ENCODE measurements around the gene DLG4. TPM values are rescaled to one million over a fixed set of nuclear protein-coding genes. Genes with fewer than 3 reads are reported as not detected.

The DLG4 gene
- total RNA-seq, 1 experiment from 2014 or later = 3.6 TPM

DNA sequence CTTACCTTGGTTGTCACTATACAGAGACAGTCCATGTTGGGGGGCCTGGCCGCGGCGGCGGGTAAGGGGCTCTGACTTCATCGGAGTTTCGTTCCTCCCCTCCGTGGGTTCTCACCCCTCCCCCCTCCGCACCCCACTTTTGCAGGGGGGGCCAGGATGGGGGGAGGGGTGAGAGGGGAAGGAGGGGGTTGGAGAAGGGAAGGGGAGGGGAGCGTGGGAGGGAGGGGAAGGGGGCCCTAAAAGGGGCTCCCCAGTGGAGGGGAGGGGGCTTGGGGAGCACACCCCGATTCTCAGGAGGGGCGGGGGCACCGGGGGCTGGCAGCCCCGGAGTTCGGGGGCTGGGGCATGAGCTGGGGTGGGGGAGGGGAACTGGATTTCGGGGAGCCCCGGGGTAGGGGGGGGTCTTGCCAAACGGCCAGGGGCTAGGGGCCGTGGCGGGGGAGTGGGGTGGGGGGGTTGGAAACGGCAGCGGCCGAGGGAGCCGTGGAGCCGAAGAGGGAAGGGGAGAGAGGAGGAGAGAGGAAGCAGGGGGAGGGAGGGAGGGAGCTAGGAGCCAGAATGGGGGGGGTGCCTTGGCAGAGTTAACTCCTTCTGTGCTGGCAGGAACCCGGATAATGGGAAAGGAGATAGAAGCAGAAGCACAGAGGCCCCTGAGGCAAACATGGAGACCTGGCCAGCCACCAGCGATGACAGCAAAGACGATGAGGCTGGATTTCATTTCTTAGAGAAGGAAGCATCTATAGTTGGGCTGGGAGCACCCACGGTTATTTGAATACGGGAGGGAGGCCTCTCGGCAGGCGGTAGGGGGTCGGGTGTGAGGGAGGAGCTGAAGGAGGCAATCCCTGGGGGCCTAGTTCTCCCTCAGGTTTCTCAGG lies 2.3 kb downstream of the DLG4 start:
- no peak for DNase-seq (ENCODE audit: extremely low read depth, low read depth)

GRCh38 chr17:7216242-7217112 lies 3.2 kb downstream of the DLG4 start:
- no peak for DNase-seq (ENCODE audit: extremely low read depth, low read depth)

DNA sequence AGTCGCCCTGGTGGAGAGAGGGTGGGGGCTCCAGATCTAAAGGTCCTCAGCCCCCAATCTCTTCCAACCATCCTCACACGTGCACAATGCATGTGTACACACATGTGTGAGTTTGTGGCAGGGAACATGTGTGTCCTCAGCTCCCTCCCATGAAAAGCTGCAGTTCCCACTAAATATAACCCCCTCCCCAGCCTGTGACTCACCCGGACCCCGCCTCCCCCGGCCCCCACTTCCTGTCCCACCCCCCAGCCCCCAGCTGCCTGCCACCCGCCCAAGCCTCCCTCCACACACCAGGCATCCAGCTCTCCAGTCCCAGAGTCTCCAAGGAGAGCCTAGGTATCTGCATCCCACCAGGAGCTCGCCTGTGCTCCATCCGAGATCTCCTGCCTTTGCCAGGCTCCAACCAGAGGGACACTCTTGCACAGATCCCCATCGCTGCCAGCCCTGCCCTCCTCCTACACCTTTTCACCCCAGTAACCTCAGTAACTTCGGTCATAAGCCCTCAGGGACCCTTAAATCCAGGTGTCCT lies 3.9 kb downstream of the DLG4 start:
- DNase-seq (ENCODE audit: extremely low read depth, low read depth) = no peak

DNA sequence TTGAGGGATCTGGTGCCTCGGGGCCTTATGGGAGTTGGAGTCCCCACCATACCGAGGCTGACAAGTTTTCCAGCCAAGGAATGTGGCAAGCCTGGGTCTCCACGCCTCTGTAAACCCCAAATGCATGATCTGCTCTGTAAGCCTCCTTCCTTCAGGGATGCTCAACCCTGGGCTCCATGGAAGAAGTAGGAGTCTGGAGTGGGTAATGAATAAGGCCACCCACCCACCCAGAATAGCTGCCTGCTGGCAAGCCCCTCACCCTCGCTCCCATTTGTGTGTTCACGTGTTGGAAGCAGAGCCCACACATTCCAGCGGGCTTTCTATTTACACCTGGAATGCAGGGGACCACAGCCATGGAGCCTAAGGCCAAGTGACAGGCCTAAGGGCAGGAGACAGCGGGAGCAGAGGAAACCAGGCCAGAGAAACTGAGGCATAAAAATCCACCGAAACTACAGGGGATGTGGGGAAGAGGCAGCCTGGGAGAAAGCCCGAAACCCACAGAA lies 4.4 kb downstream of the DLG4 start:
- DNase-seq (ENCODE audit: extremely low read depth, low read depth) = no peak

DNA sequence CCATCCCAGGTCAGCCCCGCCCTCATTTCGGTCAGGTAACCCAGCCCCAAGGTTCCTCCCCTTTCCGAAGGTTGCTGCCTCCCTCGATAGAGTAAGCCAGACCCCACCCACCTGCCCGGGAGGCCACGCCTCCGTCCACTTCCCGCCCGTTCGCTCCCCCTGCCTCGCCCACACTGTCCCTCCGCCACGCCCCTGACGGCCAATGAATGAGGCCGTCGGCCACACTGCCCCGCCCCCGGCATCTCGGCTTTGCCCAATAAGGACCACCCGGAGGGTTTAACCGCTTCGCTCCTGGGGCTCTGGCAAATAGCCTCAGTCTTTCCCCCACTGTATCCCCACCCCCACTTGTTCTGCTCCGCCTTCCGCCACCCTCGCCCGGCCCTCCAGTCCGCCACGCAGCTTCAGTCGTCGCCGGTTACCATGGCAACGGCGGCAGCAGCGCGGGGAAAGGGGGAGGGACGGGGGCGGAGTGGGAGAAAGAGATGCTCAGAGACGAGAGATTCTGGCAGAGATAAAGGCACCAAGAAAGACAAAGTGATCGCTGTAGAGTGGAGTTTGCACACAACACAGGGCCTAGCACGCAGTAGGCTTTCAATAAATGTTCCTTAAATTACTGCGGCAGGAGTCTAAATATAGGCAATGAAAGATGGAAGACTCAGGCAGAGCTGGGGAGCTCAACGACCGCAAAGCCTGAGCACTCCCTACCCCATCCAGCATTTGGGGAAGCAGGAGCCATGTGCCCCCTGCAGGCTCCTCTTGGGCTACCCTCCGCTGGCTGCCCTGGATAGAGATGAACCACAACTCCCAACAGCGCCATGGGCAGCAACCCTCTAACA lies 5.1 kb downstream of the DLG4 start:
- peak; percentile 96 for DNase-seq (ENCODE audit: extremely low read depth, low read depth)

DNA sequence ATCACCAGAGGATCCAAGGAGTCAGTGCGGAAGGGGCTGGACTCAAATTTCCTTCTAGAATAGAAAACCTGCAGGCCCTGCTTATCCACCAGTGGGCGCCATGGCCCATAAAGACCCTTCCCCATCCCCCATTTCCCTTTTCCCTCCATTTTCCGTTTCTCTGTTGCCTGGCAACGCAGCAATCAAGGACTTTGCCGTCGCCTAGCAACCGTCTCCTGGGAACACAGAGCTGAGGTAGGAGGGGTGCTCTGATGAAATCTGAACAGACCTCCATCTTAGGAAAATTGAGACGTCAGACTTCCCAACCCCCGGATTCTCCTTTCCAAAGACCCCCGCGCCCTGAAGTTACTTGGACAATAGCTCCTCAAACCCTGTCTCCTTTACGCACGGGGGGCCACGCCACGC lies 5.7 kb downstream of the DLG4 start:
- no peak for DNase-seq (ENCODE audit: extremely low read depth, low read depth)

DNA sequence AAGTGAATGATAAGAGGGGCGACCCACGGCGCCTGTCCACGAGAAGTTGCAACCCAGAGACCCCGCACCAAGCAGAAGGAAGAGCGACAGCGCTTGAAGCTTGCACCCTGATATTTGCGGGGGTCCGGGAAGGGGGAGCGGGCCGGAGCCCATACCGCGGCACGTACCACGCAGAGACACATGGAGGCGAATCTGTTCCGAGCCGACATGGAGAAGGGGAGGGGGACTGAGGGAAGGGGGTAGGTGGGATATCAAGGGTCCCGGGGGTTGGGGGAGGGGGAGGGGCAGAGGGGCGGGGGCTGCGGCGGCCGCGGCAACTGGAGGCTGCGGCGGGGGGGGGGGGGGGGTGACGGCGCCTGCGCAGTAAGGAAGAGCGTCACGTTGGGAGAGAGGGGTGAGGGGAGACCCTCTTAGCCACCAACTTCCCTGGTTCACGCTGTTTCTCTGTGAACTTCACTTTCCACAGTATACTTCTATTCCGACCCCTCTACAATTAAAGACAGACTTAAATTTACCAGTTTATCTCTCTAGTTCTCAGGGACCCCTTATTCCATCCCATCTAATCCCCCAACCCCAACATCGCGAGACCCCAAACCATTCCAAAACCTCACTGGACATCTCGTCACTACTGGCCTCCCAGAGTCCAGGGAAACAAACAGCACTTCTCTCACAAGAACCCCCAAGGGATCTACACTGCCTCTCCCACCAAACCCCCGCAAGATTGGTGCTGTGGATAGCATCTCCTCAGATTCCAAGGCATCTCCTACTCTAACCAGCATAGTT lies 8.0 kb downstream of the DLG4 start:
- DNase-seq (ENCODE audit: extremely low read depth, low read depth) = no peak

- no peak for DNase-seq (ENCODE audit: extremely low read depth, low read depth)
Measured at GRCh38 chr17:7208754-7209460, 10.7 kb downstream of the DLG4 start.

DNA sequence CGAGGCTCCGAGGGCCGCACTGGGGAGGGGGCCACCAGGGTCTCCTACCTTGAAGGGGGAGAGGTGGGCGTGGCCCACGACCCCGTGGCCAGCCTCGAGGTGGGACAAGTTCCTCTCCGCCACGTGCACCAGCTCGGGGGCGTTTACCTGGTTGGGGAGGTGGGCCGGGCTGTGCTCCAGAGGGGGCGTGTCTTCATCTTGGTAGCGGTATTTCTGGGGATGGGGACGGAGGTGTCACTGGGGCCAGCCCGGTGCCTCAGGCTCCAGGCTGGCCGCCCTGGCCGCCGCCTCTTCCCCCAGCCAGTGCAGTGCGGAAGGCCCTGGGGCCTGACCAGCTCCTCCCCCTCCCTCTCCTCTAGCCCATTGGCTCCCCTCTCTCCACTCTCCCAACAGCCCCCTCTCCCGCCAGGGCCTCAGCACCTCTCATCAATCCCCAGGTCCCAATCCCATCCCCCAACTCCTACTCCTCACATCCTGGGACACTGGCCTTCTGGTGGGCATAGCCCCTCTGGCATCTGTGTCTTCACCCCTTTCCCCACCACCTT lies 11.5 kb downstream of the DLG4 start:
- DNase-seq (ENCODE audit: extremely low read depth, low read depth) = no peak

DNA sequence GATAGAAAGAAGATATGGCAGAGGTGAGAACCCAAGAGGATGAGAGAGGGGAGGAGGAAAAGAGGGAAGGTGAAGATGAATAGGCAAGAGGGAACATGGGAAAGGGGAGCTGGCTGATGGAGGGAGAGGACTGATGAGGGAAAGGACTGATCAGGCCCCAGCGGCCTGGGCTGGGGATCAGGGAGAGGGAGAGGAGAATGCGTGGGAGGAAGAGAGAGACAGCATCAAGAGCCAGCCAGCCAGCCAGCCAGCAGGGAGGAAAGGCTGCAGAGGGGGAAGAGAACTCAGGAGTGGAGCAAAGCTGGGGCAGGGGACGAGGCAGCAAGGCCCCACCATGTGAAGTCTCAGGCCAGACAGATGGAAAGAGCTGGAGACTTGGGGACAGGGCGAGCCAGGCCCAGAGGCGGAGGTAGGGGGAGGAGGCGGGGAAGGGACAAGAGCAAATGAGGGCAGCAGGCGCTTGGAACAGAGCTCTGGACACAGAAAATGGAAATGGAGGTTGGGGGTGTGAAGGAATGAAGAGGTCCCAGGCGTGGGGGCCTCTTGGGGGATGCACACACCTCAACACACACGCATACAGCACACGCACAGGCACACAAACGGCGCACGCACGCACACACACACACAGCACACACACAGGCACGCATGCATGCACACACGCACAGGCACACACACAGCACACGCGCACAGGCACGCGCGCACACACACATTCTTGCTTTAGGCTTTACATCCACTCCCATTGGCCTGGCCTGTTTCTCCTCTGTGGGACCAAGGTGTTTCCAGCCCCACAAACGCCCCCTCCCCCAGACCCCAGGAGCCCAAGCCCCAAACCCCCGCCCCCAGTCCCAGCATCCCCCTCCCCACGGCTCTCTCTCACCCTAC lies 12.3 kb downstream of the DLG4 start:
- no peak for DNase-seq (ENCODE audit: extremely low read depth, low read depth)

DNA sequence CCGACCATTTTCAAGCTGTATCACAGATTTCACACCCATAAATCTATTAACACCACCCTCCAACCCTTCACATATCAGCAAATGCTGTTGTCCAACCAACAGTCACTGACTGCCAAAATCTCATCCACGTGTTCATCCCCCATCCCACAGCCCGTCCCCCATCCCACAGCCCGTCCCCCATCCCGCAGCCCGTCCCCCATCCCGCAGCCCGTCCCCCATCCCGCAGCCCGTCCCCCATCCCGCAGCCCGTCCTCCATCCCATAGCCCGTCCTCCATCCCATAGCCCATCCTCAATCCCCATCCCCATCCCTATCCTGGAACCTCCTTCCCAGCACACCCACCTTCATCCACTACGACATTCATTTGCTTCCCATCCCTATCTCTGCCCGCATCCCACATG lies 14.1 kb downstream of the DLG4 start:
- no peak for DNase-seq (ENCODE audit: extremely low read depth, low read depth)

DNA sequence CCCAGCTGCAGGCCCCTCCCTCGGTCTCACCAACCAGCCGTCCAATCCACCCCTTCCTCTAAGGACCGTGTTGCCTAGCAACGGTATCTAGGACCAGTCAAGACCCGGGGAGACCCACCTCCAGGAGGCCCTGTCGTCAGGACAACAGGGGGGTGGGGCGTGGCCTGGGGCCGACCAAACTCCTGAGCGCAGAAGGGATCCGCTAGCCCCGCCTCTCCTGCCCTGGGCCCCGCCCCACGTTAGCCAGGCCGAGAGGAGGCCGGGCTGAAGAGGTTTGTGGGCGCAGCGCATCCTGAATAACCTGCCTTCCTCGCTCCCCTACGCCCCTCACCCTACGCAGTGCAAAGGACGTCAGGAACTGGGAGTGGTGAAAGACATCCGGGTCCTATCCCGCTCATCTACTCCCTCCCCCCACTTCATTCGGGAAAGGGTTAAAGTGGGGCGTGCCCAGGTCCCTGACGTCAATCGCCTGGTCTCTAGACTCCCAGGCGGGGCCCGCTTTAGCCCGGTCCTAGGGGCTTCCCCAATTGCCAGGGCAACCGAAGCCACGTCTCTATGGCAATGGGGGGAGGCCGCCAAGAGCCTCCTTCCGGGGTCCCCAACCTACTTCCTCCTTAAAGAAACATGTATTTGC lies 14.7 kb downstream of the DLG4 start:
- DNase-seq (ENCODE audit: extremely low read depth, low read depth) = peak; percentile 74

DNA sequence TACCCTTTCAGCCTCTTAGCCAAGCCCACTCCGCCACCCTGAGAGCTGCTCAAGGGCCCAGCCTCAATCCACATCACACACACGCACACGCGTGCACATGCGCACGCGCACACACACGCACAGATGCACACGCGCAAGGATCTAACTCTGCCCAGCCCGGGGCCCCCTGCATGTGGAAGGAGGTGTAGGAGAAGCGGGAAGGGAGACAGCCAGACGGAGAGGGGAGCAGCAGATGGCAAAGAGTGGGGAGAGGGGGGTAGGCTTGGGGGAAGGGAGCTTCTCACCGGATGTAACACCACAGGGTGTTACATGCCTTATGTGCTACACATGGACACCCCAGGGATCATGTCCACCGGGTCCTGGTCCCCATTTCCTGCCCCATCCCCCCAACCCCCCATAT lies 15.3 kb downstream of the DLG4 start:
- DNase-seq (ENCODE audit: extremely low read depth, low read depth) = no peak

GRCh38 chr17:7203391-7203790 lies 16.2 kb downstream of the DLG4 start:
- DNase-seq (ENCODE audit: extremely low read depth, low read depth) = no peak

DNA sequence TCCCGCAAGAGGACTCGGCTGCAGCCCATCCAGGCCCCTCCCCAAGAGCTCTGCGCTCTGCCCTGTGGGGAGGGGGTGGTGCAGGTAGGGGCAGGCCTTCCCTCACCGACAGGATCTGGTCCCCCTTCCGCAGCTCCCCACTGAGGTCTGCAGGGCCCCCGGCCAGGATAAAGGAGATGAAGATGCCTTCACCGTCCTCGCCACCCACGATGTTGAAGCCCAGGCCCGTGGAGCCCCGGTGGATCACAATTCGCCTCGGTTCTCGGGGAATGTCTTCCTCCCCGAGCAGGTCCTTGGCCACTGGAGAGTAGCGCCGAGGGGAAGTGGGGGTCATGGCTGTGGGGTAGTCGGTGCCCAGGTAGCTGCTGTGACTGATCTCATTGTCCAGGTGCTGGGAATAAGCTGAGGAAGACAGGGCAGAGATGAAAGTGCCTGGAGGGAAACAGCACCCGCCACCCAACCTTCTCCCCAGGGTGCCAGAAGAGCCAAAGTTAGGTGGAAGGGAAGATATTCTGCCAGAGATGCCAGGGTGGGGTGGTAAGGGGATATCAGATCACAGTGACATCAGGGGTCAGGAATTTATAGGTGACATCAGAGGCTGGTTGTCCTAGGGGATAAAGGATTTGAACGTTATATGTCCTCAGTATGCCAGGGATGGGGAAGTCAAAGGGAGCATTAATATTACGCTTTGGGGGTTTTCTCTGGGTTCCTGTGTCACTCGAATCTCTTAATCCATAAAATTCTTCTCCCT lies 22.8 kb downstream of the DLG4 start:
- no peak for DNase-seq (ENCODE audit: extremely low read depth, low read depth)

DNA sequence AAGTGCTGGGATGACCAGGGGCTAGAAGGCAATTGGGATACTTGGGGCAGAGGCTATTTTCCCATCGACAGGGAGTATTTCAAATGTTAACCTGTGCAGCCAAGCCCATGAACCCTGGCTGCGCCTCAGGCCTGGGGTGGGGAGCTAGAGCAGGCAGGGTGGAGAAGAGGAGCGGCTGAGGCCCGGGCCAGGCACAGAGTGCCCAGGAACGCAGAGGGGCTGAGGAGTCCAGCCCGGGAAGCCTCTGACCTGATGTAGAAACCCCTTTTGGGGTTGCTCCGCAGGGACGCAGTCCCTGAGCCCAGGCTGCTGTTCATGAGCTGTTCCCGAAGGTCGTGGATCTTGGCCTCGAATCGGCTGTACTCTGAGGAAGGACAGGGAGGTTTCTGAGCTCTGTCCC lies 23.7 kb downstream of the DLG4 start:
- DNase-seq (ENCODE audit: extremely low read depth, low read depth) = no peak

Data from NCI-H460 (cell line).